Measurements from ENCODE around the gene MTMR12. TPM values are rescaled to one million over a fixed set of nuclear protein-coding genes. Genes with fewer than 3 reads are reported as not detected.
A peak's percentile ranks its signal among the peaks of the same experiment; 100 is the strongest.

The MTMR12 gene
- total and polyA plus RNA-seq, 2 of the 13 experiments (the other 11 are each of a cell fraction or from before 2014, with no cell fraction given), result 23.4 to 36.6 TPM

GRCh38 chr5:32275396-32275741, 37.4 kb downstream of the MTMR12 start (continued):
- TF ChIP-seq TFAP4 (IDR thresholded peaks at IDR 0.05; ENCODE audit: borderline replicate concordance, low read depth) (peak; percentile 94), HCFC1 (IDR thresholded peaks at IDR 0.05; ENCODE audit: low read depth, low read length) (no peak), MATR3 (CRISPR knock-in tag; IDR thresholded peaks at IDR 0.05) (no peak), ETV6 (CRISPR knock-in tag; conservative IDR thresholded peaks at IDR 0.05) (no peak), SALL2 (CRISPR knock-in tag; IDR thresholded peaks at IDR 0.05) (no peak), ZNF614 (CRISPR knock-in tag; IDR thresholded peaks at IDR 0.05; ENCODE audit: borderline replicate concordance) (peak; percentile 63; the same call in 1 of the 2 replicates), ZNF33A (CRISPR knock-in tag; IDR thresholded peaks at IDR 0.05; ENCODE audit: borderline replicate concordance) (no peak), CENPX (CRISPR knock-in tag; IDR thresholded peaks at IDR 0.05) (no peak), IRF1 (CRISPR knock-in tag; IDR thresholded peaks at IDR 0.05; ENCODE audit: low read depth) (no peak), ARID2 (CRISPR knock-in tag; IDR thresholded peaks at IDR 0.05; ENCODE audit: borderline replicate concordance) (no peak), PAX8 (CRISPR knock-in tag; IDR thresholded peaks at IDR 0.05; ENCODE audit: borderline replicate concordance) (no peak), MED8 (CRISPR knock-in tag; IDR thresholded peaks at IDR 0.05; ENCODE audit: insufficient replicate concordance) (no peak), YEATS4 (CRISPR knock-in tag; IDR thresholded peaks at IDR 0.05; ENCODE audit: borderline replicate concordance) (no peak), ZNF768 (CRISPR knock-in tag; IDR thresholded peaks at IDR 0.05) (no peak), PTBP1 (IDR thresholded peaks at IDR 0.05; ENCODE audit: low read depth, low read length, poor library complexity, severe bottlenecking) (no peak), ZBTB3 (CRISPR knock-in tag; IDR thresholded peaks at IDR 0.05; ENCODE audit: borderline replicate concordance, low read depth) (no peak), HIC2 (CRISPR knock-in tag; IDR thresholded peaks at IDR 0.05; ENCODE audit: low read depth) (no peak), ATF7 (IDR thresholded peaks at IDR 0.05) (no peak), ATF7 (CRISPR knock-in tag; IDR thresholded peaks at IDR 0.05) (no peak), GPBP1L1 (CRISPR knock-in tag; IDR thresholded peaks at IDR 0.05) (no peak), ZNF333 (CRISPR knock-in tag; IDR thresholded peaks at IDR 0.05; ENCODE audit: borderline replicate concordance) (no peak), NRL (CRISPR knock-in tag; IDR thresholded peaks at IDR 0.05; ENCODE audit: borderline replicate concordance) (no peak), TRAFD1 (CRISPR knock-in tag; IDR thresholded peaks at IDR 0.05; ENCODE audit: borderline replicate concordance) (no peak), ZNF530 (CRISPR knock-in tag; IDR thresholded peaks at IDR 0.05; ENCODE audit: low read depth) (no peak)

Data from HepG2 (cell line).